ENCODE results near the gene SLCO2B1. TPM values are rescaled to one million over a fixed set of nuclear protein-coding genes. Genes with fewer than 3 reads are reported as not detected.
A peak's percentile ranks its signal among the peaks of the same experiment; 100 is the strongest.

The SLCO2B1 gene
- total and polyA plus RNA-seq, 2 of the 8 experiments (the other 6 are each of a cell fraction or from before 2014, with no cell fraction given), result 0.03 TPM; not detected in 1

- WGBS, 2 experiments (ENCODE audit: extremely low coverage in 1 of 2, insufficient coverage in 1 of 2, insufficient read length in 1 of 2, insufficient replicate concordance in 2 of 2, low coverage in 1 of 2, low lambda C conversion rate in 2 of 2, missing lambda C conversion rate in 1 of 2), result 2% methylated on average over 81 of the region's 140 CpGs; no CpG with 5 or more reads in 1 of the 2 experiments
- H3K23ac ChIP-seq (ENCODE audit: insufficient read length), result no peak overlapping the region
- H3K9ac ChIP-seq (replicated peaks in 1 of 4; ENCODE audit: extremely low read depth in 1 of 4, low read depth in 3 of 4, low read length in 3 of 4), result peak overlapping the region in 3 of 4 experiments; percentile 48 to 69 (median 67); a peak in 5 of 7 replicates
- H3K27ac ChIP-seq (ENCODE audit: low read depth, low read length), result no peak overlapping the region
- H3K14ac ChIP-seq (ENCODE audit: insufficient read length), result no peak overlapping the region
- peak overlapping the region; percentile 34; the same call in 1 of the 2 replicates for H2AFZ ChIP-seq (ENCODE audit: low read length)
- H3K18ac ChIP-seq (ENCODE audit: extremely low read depth, low read length), result 0 out of 2 replicates have a peak overlapping the region, but pooled peaks have one; percentile 40
- H3K36me3 ChIP-seq (ENCODE audit: control insufficient read depth in 2 of 4, insufficient read depth in 4 of 4, low read length in 3 of 4), result no peaks in the 10 kb centered on the region
- H3K4me2 ChIP-seq (ENCODE audit: insufficient read depth in 1 of 2, low read depth in 2 of 2, low read length in 2 of 2), result peak overlapping the region; percentile 79 to 83
- H3K79me2 ChIP-seq (ENCODE audit: control insufficient read depth in 1 of 2, insufficient read depth in 2 of 2, low read length in 2 of 2), result no peaks in the 10 kb centered on the region
- H4K20me1 ChIP-seq (replicated peaks in 1 of 2; ENCODE audit: control insufficient read depth in 1 of 2, insufficient read depth in 2 of 2, low read length in 2 of 2), result peaks cover 0 to 3% of the 10 kb centered on the region in 2 experiments
- H4K5ac ChIP-seq (ENCODE audit: insufficient read length, low read depth, low read length), result no peak overlapping the region
- peaks cover 24 to 50% (median 40%) of the 10 kb centered on the region in 4 experiments for H3K27me3 ChIP-seq (replicated peaks in 1 of 4; ENCODE audit: control insufficient read depth in 3 of 4, extremely low read depth in 1 of 4, insufficient read depth in 3 of 4, low read length in 3 of 4)
- H3K4ac ChIP-seq (replicated peaks; ENCODE audit: insufficient read length, low read depth, low read length), result no peak overlapping the region
- H4K8ac ChIP-seq (ENCODE audit: extremely low read depth, insufficient read depth, low read length), result peak overlapping the region; percentile 48; the same call in 1 of the 2 replicates
- H2AK5ac ChIP-seq (ENCODE audit: low read depth, low read length), result no peak overlapping the region
- FAIRE-seq (no peak), DNase-seq (ENCODE audit: low read depth in 1 of 2, low spot score in 2 of 2) (peak; percentile 63 to 97)
- ChIA-PET POLR2A (ENCODE audit: partially characterized antibody) (interaction anchor here (1.2 to 2.4 kb wide), 4 partner anchors 18 to 322 kb away, joined by 3 to 10 read pairs (median 5); partner anchors contain the start of gene NEU3), CTCF (ENCODE audit: partially characterized antibody) (interaction anchor here (0.7 to 45.7 kb wide), 23 partner anchors 1 to 219 kb away, joined by 3 to 952 read pairs (median 4); partner anchors contain the start of genes SLCO2B1 and TPBGL)
- H4K91ac ChIP-seq (replicated peaks; ENCODE audit: insufficient read length, low read length), result no peak overlapping the region
- H3K4me3 ChIP-seq (ENCODE audit: extremely low read depth in 1 of 4, insufficient read depth in 2 of 4, low read depth in 3 of 4, low read length in 4 of 4), result peak overlapping the region; percentile 37 to 63 (median 44)
- H2BK5ac ChIP-seq (ENCODE audit: low read depth, low read length), result no peak overlapping the region
- H3K9me3 ChIP-seq (ENCODE audit: insufficient read depth in 2 of 2, low read depth in 1 of 2, low read length in 1 of 2), result no peaks in the 10 kb centered on the region
- no peak overlapping the region for H2BK15ac ChIP-seq (ENCODE audit: low read length)
- no peak overlapping the region for H2BK120ac ChIP-seq (replicated peaks; ENCODE audit: low read depth, low read length)
- H3K79me1 ChIP-seq (ENCODE audit: low read depth, low read length), result no peaks in the 10 kb centered on the region
- peaks cover 5 to 19% (median 10%) of the 10 kb centered on the region in 4 experiments for H3K4me1 ChIP-seq (replicated peaks in 1 of 4; ENCODE audit: control insufficient read depth in 3 of 4, insufficient read depth in 4 of 4, low read length in 3 of 4)
- H3K56ac ChIP-seq (replicated peaks; ENCODE audit: insufficient read length, low read depth, low read length), result no peak overlapping the region
- peaks cover 12% of the 10 kb centered on the region; the same call in 1 of the 2 replicates for H3K23me2 ChIP-seq (ENCODE audit: low read depth, low read length)
- no peak overlapping the region for H2BK12ac ChIP-seq (ENCODE audit: low read depth, low read length)
- H2BK20ac ChIP-seq (ENCODE audit: low read length), result no peak overlapping the region
- TF ChIP-seq CHD2 (IDR thresholded peaks at IDR 0.05; ENCODE audit: low read length), result no peak
- peak; percentile 24; the same call in 1 of the 2 replicates for TF ChIP-seq NRF1 (IDR thresholded peaks at IDR 0.05; ENCODE audit: low read depth, low read length)
- no peak for TF ChIP-seq CHD1 (IDR thresholded peaks at IDR 0.05; ENCODE audit: low read depth, low read length)
- peak; percentile 66 for TF ChIP-seq KDM4A (IDR thresholded peaks at IDR 0.05; ENCODE audit: low read depth, low read length, severe bottlenecking)
- no peak for TF ChIP-seq RNF2 (IDR thresholded peaks at IDR 0.05; ENCODE audit: borderline replicate concordance, low read depth, low read length, missing control alignments, poor library complexity, severe bottlenecking)
- TF ChIP-seq CEBPB (IDR thresholded peaks at IDR 0.05; ENCODE audit: low read depth, low read length), result no peak
- TF ChIP-seq SP4 (IDR thresholded peaks at IDR 0.05; ENCODE audit: low read length), result no peak
- TF ChIP-seq USF2 (IDR thresholded peaks at IDR 0.05; ENCODE audit: low read length), result no peak
- no peak for TF ChIP-seq JUND (IDR thresholded peaks at IDR 0.05; ENCODE audit: low read length)
- no peak for TF ChIP-seq RFX5 (IDR thresholded peaks at IDR 0.05; ENCODE audit: borderline replicate concordance, low read depth, low read length)
Observed at GRCh38 chr11:75241036-75241905, 90.4 kb downstream of the SLCO2B1 start.

Measured in H1 (cell line).